Skin of body (tissue), 2 donors: ENCODE measurements around the gene LEF1. TPM values are rescaled to one million over a fixed set of nuclear protein-coding genes. Genes with fewer than 3 reads are reported as not detected.
A peak's percentile ranks its signal among the peaks of the same experiment; 100 is the strongest.

Source experiments
- DNase-seq: peaks from one replicate; lab custom pipeline; 2025; lab: John Stamatoyannopoulos, UW
- total RNA-seq: library from RNA; depleted of rRNA; stranded (reverse); fragments of >200 nt; gene quantifications from one replicate; pipeline ENCODE4 v1.2.3, GENCODE V29; 2014

The LEF1 gene
- 38.1 TPM for total RNA-seq

DNA sequence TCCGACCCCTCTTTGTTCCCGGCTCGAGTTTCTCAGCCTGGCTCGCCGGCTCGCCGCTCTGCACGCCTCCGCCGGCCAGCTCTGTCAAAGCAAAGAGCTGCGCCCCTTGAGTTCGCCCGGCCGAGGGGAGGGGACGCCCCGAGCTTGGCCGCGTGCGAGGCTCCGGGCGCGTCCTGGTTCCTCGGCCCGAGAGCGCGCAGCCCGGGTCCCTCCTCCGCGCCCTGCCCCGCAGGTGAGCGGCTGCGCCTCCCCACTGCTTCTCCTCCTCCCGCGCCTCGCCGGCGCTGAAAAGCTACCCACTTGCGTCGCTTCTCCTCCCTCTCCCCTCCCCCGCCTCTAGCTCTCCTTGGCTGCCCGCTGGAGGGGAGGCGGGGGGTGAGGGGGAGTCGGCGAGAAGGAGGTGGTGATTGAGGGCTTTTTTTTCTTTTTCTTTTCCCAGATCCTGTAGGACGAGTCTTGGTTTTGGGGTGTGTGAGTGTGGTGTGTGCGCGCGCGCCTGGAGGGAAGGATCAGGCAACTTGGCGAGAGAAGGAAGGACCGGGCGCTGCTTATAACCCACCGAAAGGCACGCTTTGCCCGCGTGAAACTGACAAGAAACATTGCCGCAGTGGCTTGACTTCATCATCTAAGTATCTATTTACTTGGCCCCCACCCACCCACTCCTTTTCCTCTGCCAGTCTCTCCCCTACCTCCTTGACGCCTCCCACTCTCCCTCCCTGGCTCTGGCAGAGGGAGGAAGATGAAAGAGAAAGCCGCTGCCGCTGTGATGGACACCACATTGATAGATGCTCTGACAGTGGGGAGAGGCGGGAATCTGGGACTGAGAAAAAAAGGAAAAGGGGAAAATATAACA lies at the start of gene LEF1:
LEF1 (minus strand) TSS at position 262 of the 853 bp plus-strand sequence. CDS start 1,165 bp downstream, outside the sequence.
- DNase-seq, result peak; percentile 62

DNA sequence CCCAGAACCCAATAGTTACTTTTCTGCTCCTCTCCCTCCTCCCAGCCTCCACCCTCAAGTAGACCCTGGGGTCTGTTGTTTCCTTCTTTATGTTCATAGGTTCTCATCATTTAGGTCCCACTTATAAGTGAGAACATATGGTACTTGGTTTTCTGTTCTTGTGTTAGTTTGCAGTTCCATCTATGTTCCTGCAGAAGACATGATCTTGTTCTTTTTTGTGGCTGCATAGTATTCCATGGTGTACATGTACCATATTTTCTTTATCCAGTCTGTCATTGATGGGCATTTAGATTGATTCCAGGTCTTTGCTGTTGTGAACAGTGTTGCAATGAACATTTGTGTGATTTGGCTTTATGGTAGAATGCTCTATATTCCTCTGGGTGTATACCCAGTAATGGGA lies 47.8 kb upstream of the LEF1 start:
- no peak for DNase-seq

DNA sequence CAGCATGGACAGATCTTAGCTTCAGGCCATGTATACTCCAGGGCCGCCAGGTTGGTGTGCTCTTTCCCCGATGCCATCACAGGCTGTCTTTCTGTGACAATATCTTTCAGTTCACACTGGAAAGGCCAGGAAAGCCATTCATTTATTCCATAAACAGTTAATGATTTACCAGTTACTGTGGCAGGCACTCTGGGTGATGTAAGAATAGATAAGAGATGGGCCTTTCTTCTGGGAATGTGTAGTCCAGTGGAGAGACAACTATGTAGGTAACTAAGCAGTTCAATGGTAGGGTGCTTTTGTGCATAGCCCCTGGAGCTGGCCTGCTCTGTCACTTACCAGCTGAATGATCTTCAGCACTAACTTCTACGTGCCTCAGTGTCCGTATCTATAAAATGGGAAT lies 46.3 kb upstream of the LEF1 start:
- DNase-seq, result no peak

DNA sequence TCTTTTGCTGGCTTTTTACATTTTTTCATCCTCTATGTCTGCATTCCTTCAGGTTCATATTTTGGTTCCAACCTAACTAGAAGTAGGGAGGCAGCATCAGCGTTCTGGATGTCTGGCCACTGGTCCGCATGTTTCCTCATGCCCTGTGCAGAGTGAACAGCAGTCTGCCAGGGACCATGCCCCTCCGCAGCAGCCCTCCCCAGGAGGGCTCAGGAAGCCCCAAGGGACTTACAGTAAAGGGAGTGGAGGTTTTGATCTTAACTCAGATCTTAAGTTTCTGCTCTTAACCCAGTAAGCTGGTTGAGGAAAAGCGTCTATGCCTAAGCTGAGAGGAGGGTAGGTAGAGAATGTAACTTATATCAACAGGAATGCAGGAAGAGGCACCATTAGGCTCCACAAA lies 45.0 kb upstream of the LEF1 start:
- no peak for DNase-seq

DNA sequence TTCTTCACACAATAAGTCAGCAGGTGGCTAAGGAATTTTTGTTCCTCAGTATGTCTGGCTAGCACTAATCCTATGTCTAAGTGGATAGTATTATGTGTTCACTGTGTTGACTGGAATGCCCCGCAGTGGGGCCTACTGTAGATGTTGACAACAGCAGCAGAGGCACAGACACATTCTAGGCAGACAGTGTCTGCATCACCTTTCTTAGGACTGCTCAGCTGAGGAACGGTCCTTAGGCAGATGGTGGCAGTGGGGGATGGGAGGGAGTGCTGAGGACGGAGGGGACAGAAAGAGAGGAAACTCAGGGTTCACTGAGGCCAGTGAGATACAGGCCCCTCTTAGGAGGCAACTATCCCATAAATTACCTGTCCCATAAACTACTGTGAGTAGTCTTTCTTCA lies 44.6 kb upstream of the LEF1 start:
- DNase-seq, result no peak

DNA sequence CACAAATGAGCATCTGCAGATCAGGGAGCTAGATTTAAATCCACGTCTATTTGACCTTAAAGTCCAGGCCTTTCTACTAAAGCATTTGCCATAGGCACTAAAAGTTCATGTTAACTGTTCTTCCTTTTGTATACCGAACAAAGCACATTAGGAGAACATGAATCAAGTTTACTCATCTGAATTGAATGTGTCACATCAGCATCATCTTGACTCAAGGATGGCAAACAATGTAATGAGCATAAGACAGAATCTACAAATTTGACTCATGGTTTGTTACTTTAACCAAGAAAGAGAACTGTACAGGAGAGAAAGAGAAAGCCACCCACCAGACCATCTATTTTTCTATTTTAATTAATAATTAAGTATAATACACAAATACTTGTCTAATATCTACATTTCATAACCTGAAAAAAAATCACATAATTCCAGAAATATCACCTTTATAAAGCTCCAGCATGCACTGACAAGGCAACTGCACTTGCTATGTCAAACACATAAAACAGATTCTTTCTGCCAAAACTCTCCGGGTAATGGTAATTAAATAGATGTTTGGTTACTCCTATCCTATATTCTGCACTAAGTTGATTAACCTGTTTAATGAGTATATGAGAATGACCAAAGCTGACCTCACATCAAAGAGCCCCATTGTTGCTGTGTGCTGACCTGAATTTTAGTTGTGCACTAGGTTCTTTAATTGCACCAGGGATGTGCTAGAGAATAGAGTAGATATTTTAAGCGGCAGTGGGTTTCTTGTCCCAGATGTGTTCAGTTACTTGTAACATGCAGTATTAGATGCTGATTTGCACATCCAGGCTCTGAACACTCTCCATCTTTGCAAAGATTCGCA lies 42.5 kb upstream of the LEF1 start:
- DNase-seq, result no peak

DNA sequence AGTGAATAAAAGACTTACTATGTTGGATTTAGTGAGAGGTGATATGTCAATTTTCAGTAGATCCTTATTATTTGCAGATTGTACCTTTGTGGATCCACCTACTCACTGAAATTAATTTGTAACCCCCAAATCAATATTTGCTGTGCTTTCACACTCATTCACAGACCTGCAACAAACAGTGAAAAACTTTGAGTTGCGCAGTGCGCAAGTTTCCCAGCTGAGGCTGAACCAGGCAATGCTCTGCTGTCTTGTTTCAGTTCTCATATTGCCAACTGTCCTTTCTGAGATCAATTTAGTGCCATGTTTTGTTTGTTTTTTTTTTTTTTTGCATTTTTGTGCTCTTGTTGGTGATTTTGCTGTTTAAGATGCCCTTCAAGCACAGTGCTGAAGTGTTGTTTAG lies 40.8 kb upstream of the LEF1 start:
- DNase-seq, result no peak

DNA sequence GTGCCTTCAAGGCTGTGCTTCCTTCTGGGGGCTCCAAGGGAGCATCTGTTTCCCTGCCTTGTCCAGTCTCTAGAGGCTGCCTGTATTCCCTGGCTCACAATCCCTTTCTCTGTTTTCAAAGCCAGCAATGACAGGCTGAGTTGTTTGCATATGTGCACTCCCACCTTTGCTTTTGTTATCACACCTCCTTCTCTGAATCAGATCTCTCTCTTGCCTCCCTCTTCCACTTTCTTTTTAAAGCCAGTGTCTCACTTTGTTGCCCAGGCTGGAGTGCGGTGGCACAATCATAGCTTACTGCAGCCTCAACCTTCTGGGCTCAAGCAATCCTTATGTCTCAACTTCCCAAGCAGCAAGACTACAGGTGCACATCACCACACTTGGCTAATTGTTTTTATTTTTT lies 37.1 kb upstream of the LEF1 start:
- DNase-seq, result no peak

DNA sequence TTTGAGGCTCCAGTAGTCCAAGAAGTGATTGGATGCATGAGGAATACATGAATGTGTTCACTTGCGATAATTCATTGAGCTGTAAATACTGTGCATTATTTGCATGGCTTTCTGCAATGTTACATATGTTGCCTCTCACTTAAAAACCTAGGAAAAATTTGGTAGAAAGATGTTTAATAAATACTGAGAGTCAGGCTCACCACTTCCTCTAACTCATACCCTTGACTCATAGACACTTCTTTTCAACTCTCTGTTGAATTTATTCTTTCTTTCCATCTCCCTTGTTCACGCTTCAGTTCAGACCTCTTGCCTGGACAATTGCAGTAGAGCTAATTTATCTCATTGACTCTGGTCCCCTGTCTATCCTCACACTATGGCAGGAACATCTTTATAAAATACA lies 35.8 kb upstream of the LEF1 start:
- DNase-seq, result no peak

DNA sequence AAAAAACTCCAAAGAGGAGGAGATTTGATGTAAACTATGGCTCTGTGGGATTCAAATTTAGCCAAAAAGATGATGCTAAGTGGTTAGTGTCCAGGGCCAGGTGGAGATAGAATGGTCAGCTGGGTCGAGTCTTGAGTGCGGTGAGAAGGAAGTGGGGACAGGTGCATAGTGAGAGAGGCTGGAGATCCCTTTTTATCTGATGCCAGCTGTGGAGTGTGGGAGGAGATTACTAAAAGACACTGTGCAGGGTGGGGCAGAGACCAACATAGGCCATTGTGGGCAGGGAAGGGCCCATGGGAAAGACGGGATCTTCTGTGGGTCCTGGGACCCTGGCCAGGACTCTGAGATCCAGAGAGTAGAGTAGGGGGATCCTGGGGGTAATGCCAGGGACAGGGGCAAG lies 34.6 kb upstream of the LEF1 start:
- no peak for DNase-seq

DNA sequence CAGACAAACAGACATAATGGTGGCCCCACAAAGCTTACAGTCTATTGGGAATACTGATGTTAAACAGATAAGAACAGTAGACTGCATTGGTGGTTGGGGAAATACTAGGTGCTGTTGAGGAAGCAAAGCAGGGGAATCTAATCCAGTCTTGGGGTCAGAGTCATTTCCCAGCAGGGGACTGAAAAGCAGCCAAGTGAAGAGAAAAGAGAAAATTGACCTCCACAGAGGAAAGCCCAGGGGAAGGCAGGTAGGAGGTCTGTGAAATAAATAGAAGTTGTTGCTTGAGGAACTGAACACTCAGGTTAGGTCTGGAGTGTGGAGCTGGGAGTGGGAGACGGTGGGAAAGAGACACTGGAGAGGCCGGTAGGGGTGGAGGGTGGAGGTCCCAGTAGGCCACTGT lies 33.0 kb upstream of the LEF1 start:
- DNase-seq, result no peak

DNA sequence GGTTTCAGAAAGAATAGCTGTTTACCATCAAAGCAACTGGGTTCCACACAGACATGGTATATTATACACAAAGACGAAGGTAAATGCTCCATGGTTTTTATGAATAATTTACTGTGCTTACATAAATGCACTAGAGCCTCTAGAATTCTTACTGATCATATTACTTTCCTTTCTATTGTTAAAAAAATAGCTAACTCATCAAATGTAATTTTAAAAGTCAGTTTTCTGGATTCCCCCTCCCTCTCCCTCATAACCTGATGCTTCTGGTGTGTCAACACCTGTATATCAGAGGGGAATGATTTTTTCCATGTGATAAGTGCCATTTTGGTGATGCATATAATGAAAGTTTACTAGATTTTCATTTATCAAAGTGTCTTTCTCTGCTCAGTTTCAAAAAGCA lies 31.1 kb upstream of the LEF1 start:
- DNase-seq, result no peak

DNA sequence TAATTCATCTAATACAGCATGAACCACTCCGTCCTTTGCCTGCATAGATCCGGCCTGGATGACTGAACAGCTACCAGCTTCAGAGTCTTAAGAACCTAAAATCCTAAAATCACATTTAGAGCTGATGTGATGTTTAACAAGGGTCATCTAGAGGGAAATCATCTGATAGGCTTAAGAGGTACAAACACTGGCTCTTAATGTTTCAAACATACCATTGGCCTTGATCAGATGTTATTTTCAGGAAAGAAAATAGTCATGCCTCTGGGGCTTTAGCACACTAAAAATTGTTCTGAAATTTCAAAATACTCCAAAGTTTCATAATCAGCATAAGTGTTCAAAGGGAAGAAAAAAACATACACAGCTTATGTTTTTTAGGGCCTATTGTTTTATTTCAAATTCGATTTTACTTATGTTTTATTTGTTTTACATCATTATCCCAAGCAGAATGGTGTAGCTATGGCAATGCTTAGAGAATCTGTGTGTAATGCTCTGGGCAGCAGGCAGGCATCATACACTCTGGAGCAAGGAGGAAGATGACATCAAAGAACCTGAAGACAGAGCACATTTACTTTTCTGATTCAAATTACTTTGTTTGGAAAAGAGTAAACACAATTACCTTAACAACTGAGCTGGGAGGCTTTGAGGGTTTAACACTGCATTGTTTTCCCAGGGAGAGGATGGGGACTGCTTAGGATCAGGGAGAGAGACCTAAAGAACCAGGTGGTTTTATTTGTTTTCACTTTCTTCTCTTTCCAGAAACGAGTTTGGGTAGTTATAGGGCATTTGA lies 25.3 kb upstream of the LEF1 start:
- DNase-seq, result no peak

DNA sequence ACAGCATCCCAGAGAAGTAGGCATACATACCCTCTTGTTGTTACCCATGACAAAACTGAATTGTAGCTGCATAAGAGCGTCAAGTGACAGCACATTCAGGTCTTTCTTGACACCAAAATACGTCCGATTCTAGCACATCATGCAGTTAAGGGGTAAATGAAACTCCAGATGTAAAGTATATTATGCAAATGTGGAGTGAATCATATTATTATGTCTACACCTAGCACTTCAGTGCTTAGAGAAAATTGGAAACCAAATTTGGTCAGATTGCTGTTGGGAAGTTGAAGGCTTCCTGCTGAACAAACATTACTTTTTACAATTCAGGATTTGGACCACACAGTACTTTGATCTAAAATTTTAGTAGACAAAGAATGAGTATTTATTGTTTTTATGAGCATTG lies 24.2 kb upstream of the LEF1 start:
- no peak for DNase-seq

DNA sequence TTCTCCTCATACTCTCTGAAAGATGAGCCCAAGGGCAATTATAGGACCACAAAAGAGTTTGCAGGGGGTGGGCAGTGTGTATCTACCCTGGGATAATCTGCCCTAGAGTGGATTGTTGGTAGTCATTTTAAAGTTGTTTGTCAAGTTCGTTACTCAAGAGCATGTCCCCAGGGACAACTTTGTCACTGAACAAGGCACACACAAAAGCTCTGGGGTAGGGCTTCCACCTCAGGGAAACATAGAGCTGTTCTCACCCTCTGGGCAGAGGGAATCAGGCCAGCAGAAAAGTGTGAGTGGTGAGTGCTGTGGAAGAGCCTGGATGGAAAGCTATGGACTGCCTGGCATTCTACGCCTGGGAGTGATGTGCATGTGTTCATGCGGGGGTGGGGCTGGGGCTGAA lies 23.3 kb upstream of the LEF1 start:
- DNase-seq, result no peak

DNA sequence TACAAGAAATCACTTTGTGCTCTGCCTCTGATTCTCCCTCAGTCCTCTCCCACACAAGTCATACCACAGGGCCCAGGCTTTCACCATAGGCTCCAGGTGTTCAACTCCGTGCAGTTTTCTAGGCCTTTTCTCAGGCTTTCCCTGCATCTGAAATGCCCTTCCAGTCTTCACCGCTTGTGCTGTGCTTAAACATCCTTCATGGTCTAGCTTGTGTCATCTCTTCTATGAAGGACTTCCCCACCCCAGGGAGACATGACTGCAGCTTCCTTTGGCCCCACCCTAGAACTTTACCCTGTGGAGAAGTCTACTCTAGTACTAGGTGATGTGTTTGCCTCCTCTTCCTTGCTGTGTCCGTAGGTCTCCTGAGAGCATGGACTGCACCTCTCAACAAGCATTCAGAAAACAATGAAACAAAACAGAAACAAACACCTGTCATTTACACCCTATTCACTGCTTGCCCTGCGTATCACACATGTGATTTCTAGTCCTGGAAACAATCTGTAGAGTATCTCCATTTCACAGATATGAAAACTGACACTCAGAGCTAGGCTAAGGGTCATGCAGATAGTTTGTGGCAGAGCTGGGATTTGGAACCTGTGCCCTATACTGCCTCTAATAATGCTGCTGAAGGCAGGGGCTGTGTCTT lies 22.7 kb upstream of the LEF1 start:
- no peak for DNase-seq

DNA sequence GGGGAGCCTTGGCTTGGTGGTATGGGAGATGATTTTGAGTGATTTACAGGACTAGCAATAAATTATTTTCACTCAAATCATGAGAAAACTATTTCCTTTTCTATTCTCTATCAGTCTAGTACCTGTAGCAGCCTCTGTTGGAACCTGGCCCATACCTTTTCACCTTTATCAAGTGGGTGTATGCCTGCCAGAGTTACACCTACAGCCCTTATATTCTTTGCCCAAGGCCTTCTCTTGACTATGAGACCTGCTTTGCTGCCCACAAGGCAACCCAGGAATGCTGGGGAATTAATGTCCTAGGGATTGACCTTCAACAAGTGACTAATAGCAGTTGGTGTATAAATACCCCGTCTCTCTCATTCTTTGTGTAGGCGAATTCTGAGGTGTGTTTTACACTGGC lies 20.0 kb upstream of the LEF1 start:
- no peak for DNase-seq

DNA sequence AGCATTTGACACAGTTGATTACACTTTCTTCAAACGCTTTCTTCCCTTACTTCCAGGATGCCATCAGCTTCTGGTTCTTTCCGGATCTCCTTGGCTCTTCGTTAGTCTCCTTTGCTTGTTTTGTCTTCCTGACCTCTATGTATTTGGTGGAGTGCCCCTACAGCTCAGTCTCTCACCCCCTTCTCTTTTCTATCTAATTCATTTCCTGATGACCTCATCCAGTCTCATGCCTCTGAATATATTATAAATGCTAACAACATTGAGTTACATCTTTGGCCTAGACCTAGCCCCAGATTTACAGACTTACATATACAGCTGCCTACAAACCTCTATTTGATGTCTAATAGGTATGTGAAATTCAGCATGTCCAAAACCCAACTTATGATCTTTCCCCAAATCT lies 16.5 kb upstream of the LEF1 start:
- DNase-seq, result no peak

DNA sequence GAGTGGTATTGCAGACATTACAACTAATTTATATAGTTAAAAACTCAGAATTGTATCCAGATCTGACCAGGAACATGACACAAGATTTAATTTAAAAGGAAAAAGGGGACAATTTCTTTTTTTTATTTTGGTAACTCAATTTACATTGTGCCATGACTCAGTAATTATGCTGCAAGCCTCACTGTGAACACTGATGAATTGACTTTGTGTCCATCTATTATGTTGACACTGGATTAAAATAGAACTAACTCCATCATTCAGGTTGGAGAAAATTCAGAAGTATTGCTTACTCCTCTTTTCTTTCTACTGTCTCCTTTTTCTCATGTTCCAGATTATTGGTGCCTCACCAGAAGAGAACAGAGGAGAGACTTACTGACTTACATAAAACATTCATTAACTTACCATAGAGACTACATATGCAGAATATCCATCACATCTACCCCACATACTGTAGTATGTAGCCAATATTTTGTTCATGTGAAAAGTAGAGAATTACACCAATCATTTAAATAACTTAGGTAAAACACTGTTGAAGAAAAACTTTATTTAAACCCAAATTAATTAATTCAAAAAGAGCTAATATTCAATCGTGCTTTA lies 15.8 kb upstream of the LEF1 start:
- DNase-seq, result no peak

DNA sequence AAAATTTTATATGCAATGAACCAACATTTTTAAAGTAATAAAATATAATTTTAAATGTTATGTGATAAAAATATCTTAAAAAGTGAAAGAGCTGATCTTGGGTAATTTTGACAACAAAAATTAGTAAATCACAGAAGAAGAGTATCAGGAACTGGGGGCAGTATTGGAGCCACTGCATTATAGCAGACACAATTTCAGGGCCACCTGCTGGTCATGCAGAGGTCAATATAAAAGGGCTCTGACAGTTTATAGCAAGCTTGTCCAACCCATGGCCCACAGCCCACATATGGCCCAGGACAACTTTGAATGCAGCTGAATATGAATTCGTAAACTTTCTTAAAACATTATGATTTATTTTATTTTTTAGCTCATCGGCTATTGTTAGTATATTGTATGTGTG lies 13.0 kb upstream of the LEF1 start:
- no peak for DNase-seq

DNA sequence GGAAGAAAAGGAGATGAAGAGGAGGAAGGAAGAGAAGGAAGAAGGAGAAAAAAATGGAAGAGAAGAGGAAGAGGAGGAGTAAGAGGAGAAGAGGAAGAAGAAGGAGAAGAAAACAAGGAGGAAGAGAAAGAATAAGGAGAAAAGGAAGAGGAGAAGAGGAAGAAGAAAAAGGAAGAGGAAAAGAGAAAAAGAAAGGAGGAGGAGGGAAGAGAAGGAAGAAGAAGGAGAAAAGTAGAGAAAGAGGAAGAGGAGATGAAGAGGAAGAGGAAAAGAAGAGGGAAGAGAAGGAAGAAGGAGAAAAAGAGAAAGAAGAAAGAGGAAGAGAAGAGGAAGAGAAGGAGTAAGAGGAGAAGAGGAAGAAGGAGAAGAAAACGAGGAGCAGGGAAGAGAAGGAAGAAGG lies 11.8 kb upstream of the LEF1 start:
- DNase-seq, result no peak
